ENCODE data around the gene MPND.

DNA sequence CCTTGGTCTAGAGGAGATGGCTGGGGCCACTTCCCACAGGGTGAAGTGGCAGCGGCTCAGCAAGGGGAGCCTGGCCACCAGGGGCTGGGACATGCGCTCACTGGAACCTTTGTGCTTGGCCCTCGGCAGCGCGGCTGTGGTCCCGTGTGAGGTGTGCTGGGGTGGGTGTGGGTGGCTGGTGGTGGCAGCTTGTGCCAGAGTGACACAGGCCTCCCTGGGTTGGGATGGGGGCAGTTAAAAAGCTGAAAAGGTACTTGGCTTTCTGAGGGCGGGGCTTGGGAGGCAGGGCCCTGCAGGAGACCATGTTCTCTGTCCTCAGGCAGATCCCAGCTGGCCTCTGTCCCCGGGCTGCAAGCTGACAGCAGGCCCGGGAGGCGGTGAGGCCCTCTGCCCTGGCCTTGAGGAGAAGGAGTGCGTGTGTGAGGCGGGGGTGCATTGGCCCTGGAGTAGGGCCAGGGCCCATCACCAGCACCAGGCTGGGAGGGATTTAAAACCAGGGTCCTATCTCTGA is 17.3 kb downstream of the MPND start:
- TF ChIP-seq, protein P1, sequence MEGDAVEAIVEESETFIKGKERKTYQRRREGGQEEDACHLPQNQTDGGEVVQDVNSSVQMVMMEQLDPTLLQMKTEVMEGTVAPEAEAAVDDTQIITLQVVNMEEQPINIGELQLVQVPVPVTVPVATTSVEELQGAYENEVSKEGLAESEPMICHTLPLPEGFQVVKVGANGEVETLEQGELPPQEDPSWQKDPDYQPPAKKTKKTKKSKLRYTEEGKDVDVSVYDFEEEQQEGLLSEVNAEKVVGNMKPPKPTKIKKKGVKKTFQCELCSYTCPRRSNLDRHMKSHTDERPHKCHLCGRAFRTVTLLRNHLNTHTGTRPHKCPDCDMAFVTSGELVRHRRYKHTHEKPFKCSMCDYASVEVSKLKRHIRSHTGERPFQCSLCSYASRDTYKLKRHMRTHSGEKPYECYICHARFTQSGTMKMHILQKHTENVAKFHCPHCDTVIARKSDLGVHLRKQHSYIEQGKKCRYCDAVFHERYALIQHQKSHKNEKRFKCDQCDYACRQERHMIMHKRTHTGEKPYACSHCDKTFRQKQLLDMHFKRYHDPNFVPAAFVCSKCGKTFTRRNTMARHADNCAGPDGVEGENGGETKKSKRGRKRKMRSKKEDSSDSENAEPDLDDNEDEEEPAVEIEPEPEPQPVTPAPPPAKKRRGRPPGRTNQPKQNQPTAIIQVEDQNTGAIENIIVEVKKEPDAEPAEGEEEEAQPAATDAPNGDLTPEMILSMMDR (IDR thresholded peaks at IDR 0.05; ENCODE audit: low read length) = no peak
- TF ChIP-seq EZH2 (IDR thresholded peaks at IDR 0.05; ENCODE audit: borderline replicate concordance, low read length) = no peak

Data from OCI-LY1 (cell line).